HepG2 (cell line): Measurements from ENCODE around the gene CCL16. TPM values are rescaled to one million over a fixed set of nuclear protein-coding genes. Genes with fewer than 3 reads are reported as not detected.

ENCODE experiments used
- ELF1 ChIP-seq: sonication (generic); formaldehyde crosslinking; IDR thresholded peaks from 2 replicates; pipeline ENCODE4 v1.4.0; 2020; ENCODE audit warnings: missing genetic modification reagents
- MTF2 ChIP-seq: sonication (generic); formaldehyde crosslinking; IDR thresholded peaks from 2 replicates; pipeline ENCODE4 v1.5.0; 2020; ENCODE audit warnings: missing genetic modification reagents, borderline replicate concordance
- RERE ChIP-seq: IDR thresholded peaks from 2 replicates; pipeline ENCODE4 v1.6.1; 2016; ENCODE audit warnings: low read depth, missing genetic modification reagents, missing compliant biosample characterization
- SOX5 ChIP-seq: IDR thresholded peaks from 2 replicates; pipeline ENCODE4 v1.6.1; 2016; ENCODE audit warnings: borderline replicate concordance
- SOX6 ChIP-seq, 2 experiments: fragments of 450-650 bp in 1 of 2; sonication (generic) in 1 of 2; formaldehyde crosslinking in 1 of 2; IDR thresholded peaks; 2 replicates each; pipeline versions ENCODE4 v1.4.0 to v1.6.1; 2017 to 2020; ENCODE audit warnings: antibody characterized with exemption in 1 of 2, mild to moderate bottlenecking in 1 of 2, missing genetic modification reagents in 1 of 2
- SP140L ChIP-seq: sonication (generic); formaldehyde crosslinking; IDR thresholded peaks from 2 replicates; pipeline ENCODE4 v1.4.0; 2020; ENCODE audit warnings: missing genetic modification reagents, borderline replicate concordance
- TRAFD1 ChIP-seq: sonication (generic); formaldehyde crosslinking; IDR thresholded peaks from 2 replicates; pipeline ENCODE4 v1.5.1; 2020; ENCODE audit warnings: missing genetic modification reagents, mild to moderate bottlenecking, borderline replicate concordance
- ZBTB4 ChIP-seq: sonication (generic); formaldehyde crosslinking; IDR thresholded peaks from 2 replicates; pipeline ENCODE4 v1.4.0; 2020; ENCODE audit warnings: missing genetic modification reagents, mild to moderate bottlenecking, borderline replicate concordance
- ZFX ChIP-seq: sonication (generic); formaldehyde crosslinking; IDR thresholded peaks from 2 replicates; pipeline ENCODE4 v1.4.0; 2020; ENCODE audit warnings: mild to moderate bottlenecking, low read depth, missing genetic modification reagents, moderate library complexity
- ZNF556 ChIP-seq: sonication (generic); formaldehyde crosslinking; IDR thresholded peaks from 2 replicates; pipeline ENCODE4 v1.4.0; 2020; ENCODE audit warnings: mild to moderate bottlenecking, missing genetic modification reagents, borderline replicate concordance
- ZNF563 ChIP-seq: sonication (generic); formaldehyde crosslinking; IDR thresholded peaks from 2 replicates; pipeline ENCODE4 v1.8.0; 2022; ENCODE audit warnings: mild to moderate bottlenecking, moderate library complexity, missing genetic modification reagents
- ZSCAN21 ChIP-seq: sonication (generic); formaldehyde crosslinking; IDR thresholded peaks from 2 replicates; pipeline ENCODE4 v1.8.0; 2022; ENCODE audit warnings: mild to moderate bottlenecking, missing genetic modification reagents, moderate library complexity, borderline replicate concordance
- polyA plus RNA-seq, 8 experiments: library from polyadenylated mRNA; depleted of rRNA in 3 of 8; stranded (reverse) in 7 of 8; unstranded in 1 of 8; fragments of >200 nt; fragmentation: Illumina TruSeq in 4 of 8; extraction: Trizol in 4 of 8; gene quantifications; 2 replicates each; pipeline versions ENCODE4 v1.2.1 to v1.2.3, GENCODE V29; 2011 to 2016; ENCODE audit warnings: low read depth in 4 of 8, missing spikeins in 1 of 8, mixed read lengths in 1 of 8; ENCODE audit not compliant: insufficient read depth in 1 of 8
- total RNA-seq, 5 experiments: library from RNA; depleted of rRNA; stranded (reverse); fragments of >200 nt; fragmentation: Illumina TruSeq; extraction: Trizol; gene quantifications; 2 replicates each; pipeline ENCODE4 v1.2.3, GENCODE V29; 2016; ENCODE audit warnings: low read depth in 1 of 5
- TF ChIP-seq, protein P1 (sequence below): sonication (generic); formaldehyde crosslinking; IDR thresholded peaks from 2 replicates; pipeline ENCODE4 v1.4.0; 2020; ENCODE audit warnings: missing genetic modification reagents

Gene CCL16
- total and polyA plus RNA-seq, 2 of the 13 experiments (the other 11 are each of a cell fraction or from before 2014, with no cell fraction given): 2.0 to 14.7 TPM

GRCh38 chr17:35981908-35982330 is 622 bp upstream of the CCL16 start (continued):
- TF ChIP-seq RERE: no peak
- TF ChIP-seq, protein P1, sequence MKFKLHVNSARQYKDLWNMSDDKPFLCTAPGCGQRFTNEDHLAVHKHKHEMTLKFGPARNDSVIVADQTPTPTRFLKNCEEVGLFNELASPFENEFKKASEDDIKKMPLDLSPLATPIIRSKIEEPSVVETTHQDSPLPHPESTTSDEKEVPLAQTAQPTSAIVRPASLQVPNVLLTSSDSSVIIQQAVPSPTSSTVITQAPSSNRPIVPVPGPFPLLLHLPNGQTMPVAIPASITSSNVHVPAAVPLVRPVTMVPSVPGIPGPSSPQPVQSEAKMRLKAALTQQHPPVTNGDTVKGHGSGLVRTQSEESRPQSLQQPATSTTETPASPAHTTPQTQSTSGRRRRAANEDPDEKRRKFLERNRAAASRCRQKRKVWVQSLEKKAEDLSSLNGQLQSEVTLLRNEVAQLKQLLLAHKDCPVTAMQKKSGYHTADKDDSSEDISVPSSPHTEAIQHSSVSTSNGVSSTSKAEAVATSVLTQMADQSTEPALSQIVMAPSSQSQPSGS: no peak
- TF ChIP-seq ELF1 (CRISPR knock-in tag): 0 out of 2 replicates have a peak, but pooled peaks have one; percentile 14
- no peak for TF ChIP-seq ZBTB4
- no peak for TF ChIP-seq ZFX
- no peak for TF ChIP-seq SOX6 (IDR thresholded peaks at IDR 0.05)
- peak; percentile 90 for TF ChIP-seq SOX6 (CRISPR knock-in tag; IDR thresholded peaks at IDR 0.05)
- no peak for TF ChIP-seq ZNF556 (CRISPR knock-in tag)
- TF ChIP-seq SP140L (CRISPR knock-in tag): no peak
- no peak for TF ChIP-seq TRAFD1
- TF ChIP-seq SOX5 (CRISPR knock-in tag): peak; percentile 76; the same call in 1 of the 2 replicates
- no peak for TF ChIP-seq ZNF563 (CRISPR knock-in tag)
- no peak for TF ChIP-seq MTF2 (CRISPR knock-in tag)
- no peak for TF ChIP-seq ZSCAN21 (CRISPR knock-in tag)
